CD14-positive monocyte (primary cell): ENCODE results near the gene PCDHA1. TPM values are rescaled to one million over a fixed set of nuclear protein-coding genes. Genes with fewer than 3 reads are reported as not detected.
A peak's percentile ranks its signal among the peaks of the same experiment; 100 is the strongest.
"Not testable (repeated sequence)": the region's sequence is repeated elsewhere in the genome, so short reads cannot be mapped to it uniquely, and the experiment has no call there.

Experiments
- DNase-seq, 3 donors: peaks; one replicate each; pipeline ENCODE4 v3.0.0-alpha.2; 2011 to 2022
- H2AFZ ChIP-seq: 2 replicates; pipeline ENCODE4 v1.6.0; 2012; ENCODE audit warnings: mild to moderate bottlenecking, low read depth, low read length, inconsistent platforms; ENCODE audit not compliant: insufficient read depth, poor library complexity, severe bottlenecking
- H3K27ac ChIP-seq, 2 donors: 1 replicate in 1 of 2; 2 replicates in 1 of 2; pipeline ENCODE4 v1.5.1; 2012 to 2013; ENCODE audit warnings: low read length in 2 of 2, control low read depth in 1 of 2, inconsistent platforms in 1 of 2, low read depth in 1 of 2, mild to moderate bottlenecking in 1 of 2
- H3K27me3 ChIP-seq, 2 donors: one replicate each; pipeline versions ENCODE4 v1.6.0 to v1.6.1; 2011 to 2013; ENCODE audit warnings: low read length in 2 of 2; ENCODE audit not compliant: control insufficient read depth in 2 of 2, insufficient read depth in 2 of 2
- H3K36me3 ChIP-seq, 2 donors: replicated peaks in 1 of 2; 1 replicate in 1 of 2; 2 replicates in 1 of 2; pipeline versions ENCODE4 v1.5.1 to v1.6.1; 2012 to 2013; ENCODE audit warnings: low read length in 2 of 2, control low read depth in 1 of 2, inconsistent platforms in 1 of 2, mild to moderate bottlenecking in 1 of 2; ENCODE audit not compliant: insufficient read depth in 2 of 2, control insufficient read depth in 1 of 2
- H3K4me1 ChIP-seq, 2 donors: 1 replicate in 1 of 2; 2 replicates in 1 of 2; pipeline versions ENCODE4 v1.5.1 to v1.6.1; 2012 to 2013; ENCODE audit warnings: low read length in 2 of 2, control low read depth in 1 of 2, inconsistent platforms in 1 of 2, mild to moderate bottlenecking in 1 of 2, moderate library complexity in 1 of 2; ENCODE audit not compliant: insufficient read depth in 2 of 2, control insufficient read depth in 1 of 2
- H3K4me2 ChIP-seq: replicated peaks from 2 replicates; pipeline ENCODE3; 2012; ENCODE audit warnings: low read length, moderate library complexity, mild to moderate bottlenecking; ENCODE audit not compliant: poor library complexity, severe bottlenecking; ENCODE audit errors: extremely low read depth
- H3K4me3 ChIP-seq, 3 experiments: fragments of 200-600 bp in 1 of 3; sonication (generic) in 1 of 3; replicated peaks in 1 of 3; 1 replicate in 2 of 3; 2 replicates in 1 of 3; pipeline ENCODE4 v1.5.1; 2011 to 2013; ENCODE audit warnings: low read length in 3 of 3, mild to moderate bottlenecking in 3 of 3, control low read depth in 2 of 3, low read depth in 2 of 3, inconsistent platforms in 1 of 3, moderate library complexity in 1 of 3
- H3K79me2 ChIP-seq: 2 replicates; pipeline ENCODE4 v1.6.0; 2012; ENCODE audit warnings: mild to moderate bottlenecking, control low read depth, inconsistent platforms, low read length, moderate library complexity; ENCODE audit not compliant: insufficient read depth
- H3K9ac ChIP-seq: 2 replicates; pipeline ENCODE4 v1.6.0; 2017; ENCODE audit warnings: low read length, mild to moderate bottlenecking; ENCODE audit not compliant: insufficient read depth, poor library complexity, severe bottlenecking
- H3K9me3 ChIP-seq, 2 donors: replicated peaks in 1 of 2; 1 replicate in 1 of 2; 2 replicates in 1 of 2; pipeline versions ENCODE4 v1.5.1 to v1.6.1; 2012 to 2013; ENCODE audit warnings: low read length in 2 of 2, control low read depth in 1 of 2; ENCODE audit not compliant: control insufficient read depth in 1 of 2, insufficient read depth in 1 of 2
- H4K20me1 ChIP-seq: 2 replicates; pipeline ENCODE4 v1.6.0; 2012; ENCODE audit warnings: mild to moderate bottlenecking, low read length, control low read depth, moderate library complexity; ENCODE audit not compliant: insufficient read depth
- H3K27ac Mint-ChIP-seq, 7 donors: one replicate each; pipeline ENCODE4 v1.8.0; 2020; ENCODE audit warnings: mild to moderate bottlenecking in 7 of 7, mixed read lengths in 7 of 7, moderate library complexity in 6 of 7, inconsistent platforms in 2 of 7
- H3K27me3 Mint-ChIP-seq, 3 donors: one replicate each; pipeline ENCODE4 v1.8.0; 2021 to 2022; ENCODE audit warnings: low read depth in 3 of 3, mild to moderate bottlenecking in 3 of 3, mixed read lengths in 3 of 3, moderate library complexity in 3 of 3, inconsistent platforms in 1 of 3
- H3K36me3 Mint-ChIP-seq, 2 donors: one replicate each; pipeline ENCODE4 v1.8.0; 2020; ENCODE audit warnings: mixed read lengths in 2 of 2, inconsistent platforms in 1 of 2, mild to moderate bottlenecking in 1 of 2
- H3K4me1 Mint-ChIP-seq: one replicate; pipeline ENCODE4 v1.8.0; 2020; ENCODE audit warnings: mild to moderate bottlenecking, mixed read lengths
- H3K4me3 Mint-ChIP-seq, 2 donors: one replicate each; pipeline ENCODE4 v1.8.0; 2020; ENCODE audit warnings: mild to moderate bottlenecking in 2 of 2, mixed read lengths in 2 of 2, moderate library complexity in 1 of 2
- H3K9me3 Mint-ChIP-seq, 7 donors: one replicate each; pipeline ENCODE4 v1.8.0; 2020 to 2022; ENCODE audit warnings: mixed read lengths in 7 of 7, mild to moderate bottlenecking in 6 of 7, moderate library complexity in 6 of 7, inconsistent platforms in 2 of 7
- CTCF ChIP-seq: fragments of 200-600 bp; IDR thresholded peaks from one replicate; pipeline ENCODE4 v1.8.0; 2022; ENCODE audit warnings: antibody characterized with exemption, mild to moderate bottlenecking
- WGBS: methylation state at CpG from one replicate; pipeline ENCODE4 v1.1.5; 2013; ENCODE audit warnings: missing lambda C conversion rate; ENCODE audit not compliant: insufficient coverage; 5-methylcytosine and 5-hydroxymethylcytosine counted together
- intact Hi-C, 2 donors: fragments of 100-400 bp; cut with micrococcal nuclease; formaldehyde crosslinking; loops; one replicate each; pipeline versions ENCODE4 v1.15.0 to v1.15.1; 2023
- polyA plus RNA-seq, 3 donors: library from polyadenylated mRNA; depleted of rRNA in 1 of 3; unstranded in 2 of 3; stranded (reverse) in 1 of 3; fragments of 300-500 nt in 2 of 3; fragments of >200 nt in 1 of 3; fragmentation: Illumina TruSeq in 2 of 3; gene quantifications; 1 replicate in 2 of 3; 2 replicates in 1 of 3; pipeline ENCODE4 v1.2.3, GENCODE V29; 2012 to 2021

PCDHA1 gene
- polyA plus RNA-seq, 3 donors: not detected

GRCh38 chr5:140795259-140795641, 9.3 kb downstream of the PCDHA1 start:
- intact Hi-C loops: no loop called here

GRCh38 chr5:140796072-140796717, 10.3 kb downstream of the PCDHA1 start:
- H2AFZ ChIP-seq, H3K4me3 Mint-ChIP-seq, H3K27ac Mint-ChIP-seq, H3K4me2 ChIP-seq, DNase-seq, H3K4me3 ChIP-seq, H3K79me2 ChIP-seq, H3K36me3 Mint-ChIP-seq, H3K4me1 ChIP-seq, H3K4me1 Mint-ChIP-seq, H4K20me1 ChIP-seq, intact Hi-C loops, H3K27ac ChIP-seq, H3K36me3 ChIP-seq, H3K9ac ChIP-seq: not testable (repeated sequence)
- Histone ChIP-seq H3K27me3 (peaks cover 3 to 31% of the 10 kb centered on the region in 2 donors), H3K9me3 (peaks cover 33 to 77% of the 10 kb centered on the region in 2 donors)
- H3K9me3 Mint-ChIP-seq: peaks cover 25 to 68% (median 54%) of the 10 kb centered on the region in 7 donors
- H3K27me3 Mint-ChIP-seq: peaks cover 5 to 25% (median 15%) of the 10 kb centered on the region in 3 donors
- WGBS: 58% methylated on average over 72 of the region's 72 CpGs

More at GRCh38 chr5:140795259-140795641, 9.3 kb downstream of the PCDHA1 start:
- Mint-ChIP-seq H3K4me3 (peak overlapping the region in 1 of 2 donors; percentile 30), H3K36me3 (no peaks in the 10 kb centered on the region), H3K9me3 (peaks cover 26 to 68% (median 48%) of the 10 kb centered on the region in 7 donors), H3K27me3 (peaks cover 5 to 21% (median 13%) of the 10 kb centered on the region in 3 donors), H3K4me1 (no peaks in the 10 kb centered on the region), H3K27ac (no peak overlapping the region)
- Histone ChIP-seq H3K4me1 (peaks cover 0 to 6% of the 10 kb centered on the region in 2 donors), H3K36me3 (no peaks in the 10 kb centered on the region), H3K9ac (no peak overlapping the region), H3K4me3 (no peak overlapping the region), H3K27ac (no peak overlapping the region), H2AFZ (no peak overlapping the region), H3K9me3 (peaks cover 30 to 77% of the 10 kb centered on the region in 2 donors), H3K4me2 (no peak overlapping the region), H3K79me2 (no peaks in the 10 kb centered on the region), H3K27me3 (peaks cover 3 to 23% of the 10 kb centered on the region in 2 donors), H4K20me1 (no peaks in the 10 kb centered on the region)
- WGBS: 25% methylated on average over 6 of the region's 15 CpGs
- TF ChIP-seq CTCF: no peak
- no peak for DNase-seq
